Activated CD4-positive, alpha-beta memory T cell treated with anti-CD3 and anti-CD28 coated beads, Interleukin-2, amount 10 ng/mL, durations not matched to agents 7 days and 5 days (primary cell): Measurements from ENCODE around the gene LYRM1. TPM values are rescaled to one million over a fixed set of nuclear protein-coding genes. Genes with fewer than 3 reads are reported as not detected.
A peak's percentile ranks its signal among the peaks of the same experiment; 100 is the strongest.

Experiments
- CTCF ChIA-PET: fragments of 350-600 bp; sonication (Branson Sonifier 250); formaldehyde crosslinking; loops from one replicate; lab custom pipeline; 2021; ENCODE audit warnings: antibody characterized with exemption, inconsistent platforms; lab: Charles Lee
- POLR2A ChIA-PET: fragments of 350-600 bp; sonication (Branson Sonifier 250); formaldehyde crosslinking; loops from one replicate; lab custom pipeline; 2021; ENCODE audit warnings: antibody characterized with exemption; lab: Charles Lee
- DNase-seq: peaks from one replicate; pipeline ENCODE4 v3.0.0-alpha.2; 2020
- H3K27ac Mint-ChIP-seq: one replicate; pipeline ENCODE4 v1.8.0; 2021; ENCODE audit warnings: mild to moderate bottlenecking, mixed read lengths
- H3K27me3 Mint-ChIP-seq: one replicate; pipeline ENCODE4 v1.8.0; 2021; ENCODE audit warnings: mixed read lengths
- H3K36me3 Mint-ChIP-seq: one replicate; pipeline ENCODE4 v1.8.0; 2021; ENCODE audit warnings: low read depth, mixed read lengths
- H3K4me1 Mint-ChIP-seq: one replicate; pipeline ENCODE4 v1.8.0; 2021; ENCODE audit warnings: mixed read lengths
- H3K4me3 Mint-ChIP-seq: one replicate; pipeline ENCODE4 v1.8.0; 2021; ENCODE audit warnings: mild to moderate bottlenecking, mixed read lengths
- H3K9me3 Mint-ChIP-seq: one replicate; pipeline ENCODE4 v1.8.0; 2021; ENCODE audit warnings: mixed read lengths
- total RNA-seq, 2 experiments: library from RNA; stranded (reverse); gene quantifications; one replicate each; pipeline ENCODE4 v1.2.3, GENCODE V29; 2021

Gene LYRM1
- total RNA-seq, 2 experiments from 2014 or later: 45.2 to 47.0 TPM

DNA sequence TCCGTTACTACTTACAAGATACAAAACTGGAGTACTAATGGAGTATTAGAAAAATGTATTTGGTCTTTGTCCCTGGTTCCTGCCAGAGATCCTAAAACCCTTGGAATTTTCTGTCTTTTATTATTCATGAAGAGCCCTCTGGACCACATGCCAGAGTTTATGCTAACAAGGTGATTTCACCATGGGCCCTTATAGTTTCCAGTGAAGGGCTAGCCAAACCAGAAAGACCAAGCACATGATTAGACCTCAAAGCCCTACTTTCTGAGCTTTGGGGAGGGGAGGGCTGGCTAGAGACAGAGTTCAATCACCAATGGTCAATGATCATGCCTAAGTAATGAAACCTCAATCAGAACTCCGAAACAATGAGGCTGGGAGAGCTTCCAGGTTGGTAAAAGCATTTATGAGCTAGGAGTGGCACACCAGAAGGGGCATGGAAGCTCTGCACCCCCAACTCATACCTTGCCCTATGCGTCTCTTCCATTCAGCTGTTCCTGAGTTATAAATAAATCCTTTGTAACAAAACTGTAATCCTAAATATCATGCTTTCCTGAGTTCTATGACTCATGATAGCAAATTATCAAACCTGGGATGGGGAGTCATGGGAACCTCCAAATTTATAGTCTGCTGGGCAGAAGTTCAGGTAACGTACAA lies 10.8 kb upstream of the LYRM1 start:
- Mint-ChIP-seq H3K4me1 (peaks cover 39% of the 10 kb centered on the region), H3K27ac (no peak overlapping the region), H3K27me3 (no peaks in the 10 kb centered on the region), H3K4me3 (no peak overlapping the region), H3K9me3 (no peaks in the 10 kb centered on the region), H3K36me3 (peaks cover 59% of the 10 kb centered on the region)
- no peak for DNase-seq
- ChIA-PET CTCF (interaction anchor here (0.8 kb wide), 3 partner anchors 8 to 39 kb away, joined by 3 read pairs; no protein-coding TSS in a partner anchor), POLR2A (interaction anchor here (1.7 kb wide), 1 partner anchor 10 kb away, joined by 8 read pairs; the partner anchor contains the start of genes DCUN1D3 and LYRM1)

DNA sequence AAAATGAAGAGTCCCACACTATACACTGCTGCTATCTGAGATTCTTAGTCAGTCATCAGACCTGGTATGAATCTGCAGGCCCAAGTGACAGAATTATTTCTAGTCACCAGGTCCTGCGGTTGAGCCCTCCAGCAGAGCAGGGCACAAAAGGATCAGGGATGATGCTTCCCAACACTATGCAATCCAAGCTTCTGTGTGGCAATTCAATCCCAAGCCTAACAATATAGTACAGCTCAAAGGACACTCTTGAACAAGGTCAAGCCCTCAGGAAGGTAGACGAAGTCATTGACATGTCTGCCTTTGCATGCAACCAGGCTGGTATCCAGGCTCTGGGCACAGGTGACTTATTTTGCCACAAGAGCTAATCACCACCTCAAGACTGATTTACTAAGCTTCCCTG lies 6.2 kb upstream of the LYRM1 start:
- H3K4me3 Mint-ChIP-seq: no peak overlapping the region
- no peaks in the 10 kb centered on the region for H3K9me3 Mint-ChIP-seq
- H3K4me1 Mint-ChIP-seq: peaks cover 49% of the 10 kb centered on the region
- CTCF ChIA-PET: no interaction called here
- peaks cover 61% of the 10 kb centered on the region for H3K36me3 Mint-ChIP-seq
- POLR2A ChIA-PET: no interaction called here
- H3K27ac Mint-ChIP-seq: no peak overlapping the region
- no peak for DNase-seq
- H3K27me3 Mint-ChIP-seq: no peaks in the 10 kb centered on the region

DNA sequence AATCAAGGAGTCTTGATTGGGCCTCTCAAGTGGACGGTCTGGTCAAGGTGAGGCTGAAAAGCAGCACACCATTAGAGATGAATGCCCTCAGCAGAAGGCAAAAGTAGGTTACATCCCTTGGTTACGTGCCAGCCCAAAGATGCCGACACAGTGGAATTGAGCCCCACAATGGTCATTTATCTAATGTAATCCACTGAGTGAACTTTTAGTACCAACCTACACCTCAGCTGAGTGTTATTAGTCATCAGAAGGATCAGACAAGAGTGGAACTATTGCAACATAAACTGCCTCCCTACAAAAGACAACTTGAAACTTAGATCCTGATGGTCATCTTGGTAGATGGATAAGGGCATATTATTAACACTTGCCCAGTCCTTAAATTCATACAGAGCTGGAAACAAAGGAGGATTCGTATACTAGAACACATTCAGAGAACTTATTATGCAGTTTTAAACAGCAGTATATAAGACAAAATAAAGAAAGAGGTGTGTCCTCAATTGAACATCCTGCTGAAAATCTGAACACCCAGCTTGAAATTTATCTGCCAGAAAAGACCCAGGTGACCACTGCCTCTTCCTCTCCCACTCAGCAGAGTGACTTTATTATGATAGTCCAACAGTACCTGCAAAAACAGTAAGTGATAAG lies 3.2 kb upstream of the LYRM1 start:
- POLR2A ChIA-PET: interaction anchor here (0.9 to 7.5 kb wide), 6 partner anchors 14 to 47 kb away, joined by 3 to 113 read pairs (median 17); no protein-coding TSS in a partner anchor
- no peak for DNase-seq
- peak overlapping the region; percentile 83 for H3K4me3 Mint-ChIP-seq
- H3K27me3 Mint-ChIP-seq: no peaks in the 10 kb centered on the region
- peak overlapping the region; percentile 40 for H3K27ac Mint-ChIP-seq
- CTCF ChIA-PET: interaction anchor here (0.6 to 1.6 kb wide), 4 partner anchors 8 to 47 kb away, joined by 3 to 8 read pairs (median 6); no protein-coding TSS in a partner anchor
- H3K9me3 Mint-ChIP-seq: no peaks in the 10 kb centered on the region
- peaks cover 64% of the 10 kb centered on the region for H3K36me3 Mint-ChIP-seq
- peaks cover 57% of the 10 kb centered on the region for H3K4me1 Mint-ChIP-seq

DNA sequence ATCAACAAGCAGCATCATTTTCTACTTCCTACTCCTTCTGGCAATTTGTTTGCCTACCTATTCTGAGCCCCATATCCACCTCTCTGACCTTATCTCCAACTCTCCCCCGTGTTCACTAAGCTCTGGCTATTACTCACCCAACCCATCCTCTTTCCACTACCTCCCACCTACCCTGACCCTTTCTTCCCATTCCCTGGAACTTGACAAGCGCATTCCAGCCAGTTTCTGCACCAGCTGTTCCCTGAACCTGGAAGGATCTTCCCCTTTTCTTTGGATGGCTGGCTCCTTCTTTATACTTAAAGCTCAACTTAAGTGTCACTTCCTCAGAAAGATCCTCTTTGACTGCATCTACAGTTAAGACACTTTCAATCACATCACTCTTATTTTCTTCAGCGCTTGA lies 2.6 kb upstream of the LYRM1 start:
- Mint-ChIP-seq H3K4me1 (peaks cover 63% of the 10 kb centered on the region), H3K27me3 (no peaks in the 10 kb centered on the region)
- POLR2A ChIA-PET: interaction anchor here (0.9 to 7.5 kb wide), 7 partner anchors 13 to 91 kb away, joined by 3 to 113 read pairs (median 13); partner anchors contain the start of genes ERI2 and REXO5

DNA sequence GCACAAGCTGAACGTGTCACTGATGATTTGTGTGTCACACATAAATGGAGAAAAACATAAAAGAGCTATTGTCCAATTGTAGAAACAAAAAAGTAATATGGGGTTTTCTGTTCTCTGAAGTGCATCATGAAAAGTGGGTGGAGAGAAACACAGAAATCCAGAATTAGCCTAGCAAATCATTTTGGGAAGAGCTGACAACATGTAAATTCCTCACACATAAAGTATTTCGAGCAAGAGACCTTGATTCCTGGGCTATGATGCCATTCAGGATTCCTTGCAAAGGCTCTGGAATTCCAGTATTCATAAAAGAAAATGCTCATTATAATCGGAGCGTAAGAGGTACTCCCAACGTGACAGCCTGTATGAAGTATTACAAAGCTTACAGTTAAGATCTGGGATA lies 1.5 kb upstream of the LYRM1 start:
- H3K36me3 Mint-ChIP-seq: peaks cover 69% of the 10 kb centered on the region

More for the DNA sequence above, 2.6 kb upstream of the LYRM1 start:
- Mint-ChIP-seq H3K36me3 (peaks cover 64% of the 10 kb centered on the region), H3K4me3 (peak overlapping the region; percentile 83), H3K9me3 (no peaks in the 10 kb centered on the region), H3K27ac (peak overlapping the region; percentile 48)
- CTCF ChIA-PET: interaction anchor here (0.6 to 1.6 kb wide), 4 partner anchors 9 to 47 kb away, joined by 3 to 8 read pairs (median 6); no protein-coding TSS in a partner anchor
- DNase-seq: no peak

DNA sequence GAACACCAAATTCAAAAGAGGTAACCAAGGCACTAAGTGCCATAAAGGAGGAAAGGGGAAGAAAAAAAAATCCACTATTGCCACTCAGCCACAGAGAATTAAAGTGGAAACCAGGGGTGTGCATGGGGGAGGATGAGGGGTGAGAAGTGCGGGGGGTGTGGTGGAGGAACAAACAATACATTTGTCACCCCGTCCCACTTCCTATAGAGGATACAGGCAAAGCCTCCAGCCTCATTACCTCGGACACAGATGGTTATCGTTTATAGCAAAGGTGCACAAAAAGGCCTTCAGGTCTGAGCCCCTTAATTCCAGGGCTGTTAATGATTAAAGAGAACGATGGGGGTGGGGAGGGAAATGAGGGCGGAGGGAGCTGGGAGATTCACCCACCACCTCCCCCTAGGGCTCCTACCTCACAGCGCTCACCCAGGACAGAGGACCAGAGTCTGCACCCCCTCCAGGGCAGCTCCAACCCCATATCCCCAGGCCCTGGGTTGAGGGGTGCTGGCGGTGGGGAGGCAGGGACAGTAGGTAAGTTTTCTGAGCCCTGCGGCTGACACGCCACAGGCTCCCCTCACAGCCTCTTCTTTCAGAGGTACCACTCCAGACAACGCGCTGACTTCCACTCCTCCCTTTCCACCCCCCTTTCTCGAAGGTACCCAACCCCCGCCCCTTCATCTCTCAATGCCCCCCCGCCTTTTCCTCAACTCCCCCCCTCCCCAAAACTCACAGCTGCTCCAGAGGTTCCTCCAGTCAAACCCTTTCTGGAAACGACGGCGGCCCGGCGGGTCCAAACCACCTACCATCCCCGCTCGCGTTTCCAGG lies 883 bp upstream of the LYRM1 start:
- ChIA-PET CTCF (interaction anchor here (0.8 to 2.7 kb wide), 14 partner anchors 10 to 159 kb away, joined by 3 to 22 read pairs (median 3); partner anchors contain the start of genes ERI2, REXO5 and THUMPD1), POLR2A (interaction anchor here (0.8 to 7.5 kb wide), 16 partner anchors 10 to 1292 kb away, joined by 3 to 113 read pairs (median 8); partner anchors contain the start of genes ERI2 and REXO5)
- H3K4me3 Mint-ChIP-seq: peak overlapping the region; percentile 83
- DNase-seq: peak; percentile 34
- peaks cover 74% of the 10 kb centered on the region for H3K4me1 Mint-ChIP-seq
- H3K27me3 Mint-ChIP-seq: no peaks in the 10 kb centered on the region
- peak overlapping the region; percentile 93 for H3K27ac Mint-ChIP-seq
- peaks cover 74% of the 10 kb centered on the region for H3K36me3 Mint-ChIP-seq
- H3K9me3 Mint-ChIP-seq: peaks cover 3% of the 10 kb centered on the region

More for the DNA sequence above, 1.5 kb upstream of the LYRM1 start:
- ChIA-PET CTCF (interaction anchor here (0.8 to 2.7 kb wide), 7 partner anchors 12 to 158 kb away, joined by 3 to 22 read pairs (median 3); partner anchors contain the start of genes ERI2 and REXO5), POLR2A (interaction anchor here (1.7 to 7.5 kb wide), 9 partner anchors 9 to 93 kb away, joined by 8 to 113 read pairs (median 13); partner anchors contain the start of genes ERI2 and REXO5)
- no peak for DNase-seq
- Mint-ChIP-seq H3K27me3 (no peaks in the 10 kb centered on the region), H3K4me1 (peaks cover 69% of the 10 kb centered on the region), H3K4me3 (peak overlapping the region; percentile 83), H3K9me3 (no peaks in the 10 kb centered on the region), H3K27ac (peak overlapping the region; percentile 93)

DNA sequence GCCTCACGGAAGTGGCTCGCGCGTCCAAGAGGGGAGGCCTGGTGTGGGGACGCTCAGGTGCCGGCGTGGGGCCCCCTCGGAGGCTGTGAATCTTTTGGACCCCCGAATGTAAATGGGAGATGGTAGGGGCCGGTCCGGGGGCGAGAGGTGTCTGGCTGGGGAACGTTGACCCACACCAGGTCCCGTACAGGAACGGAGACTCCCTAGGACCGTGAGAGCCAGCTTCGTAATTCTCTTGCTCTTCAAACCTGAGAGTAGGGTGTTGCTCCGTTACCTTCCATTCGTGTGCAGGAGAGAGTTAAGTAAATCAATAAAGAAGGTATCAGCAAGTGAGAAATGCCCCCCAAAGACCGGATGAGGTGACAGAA lies 481 bp downstream of the LYRM1 start:
- POLR2A ChIA-PET: interaction anchor here (0.9 to 7.5 kb wide), 12 partner anchors 10 to 1107 kb away, joined by 3 to 113 read pairs (median 10); partner anchors contain the start of genes ERI2, MOSMO and REXO5
- Mint-ChIP-seq H3K9me3 (peaks cover 3% of the 10 kb centered on the region), H3K4me1 (peaks cover 80% of the 10 kb centered on the region), H3K36me3 (peaks cover 76% of the 10 kb centered on the region), H3K4me3 (peak overlapping the region; percentile 83), H3K27ac (peak overlapping the region; percentile 93), H3K27me3 (no peaks in the 10 kb centered on the region)
- DNase-seq: peak; percentile 21
- CTCF ChIA-PET: interaction anchor here (0.8 to 2.7 kb wide), 6 partner anchors 8 to 52 kb away, joined by 3 to 22 read pairs (median 5); no protein-coding TSS in a partner anchor

DNA sequence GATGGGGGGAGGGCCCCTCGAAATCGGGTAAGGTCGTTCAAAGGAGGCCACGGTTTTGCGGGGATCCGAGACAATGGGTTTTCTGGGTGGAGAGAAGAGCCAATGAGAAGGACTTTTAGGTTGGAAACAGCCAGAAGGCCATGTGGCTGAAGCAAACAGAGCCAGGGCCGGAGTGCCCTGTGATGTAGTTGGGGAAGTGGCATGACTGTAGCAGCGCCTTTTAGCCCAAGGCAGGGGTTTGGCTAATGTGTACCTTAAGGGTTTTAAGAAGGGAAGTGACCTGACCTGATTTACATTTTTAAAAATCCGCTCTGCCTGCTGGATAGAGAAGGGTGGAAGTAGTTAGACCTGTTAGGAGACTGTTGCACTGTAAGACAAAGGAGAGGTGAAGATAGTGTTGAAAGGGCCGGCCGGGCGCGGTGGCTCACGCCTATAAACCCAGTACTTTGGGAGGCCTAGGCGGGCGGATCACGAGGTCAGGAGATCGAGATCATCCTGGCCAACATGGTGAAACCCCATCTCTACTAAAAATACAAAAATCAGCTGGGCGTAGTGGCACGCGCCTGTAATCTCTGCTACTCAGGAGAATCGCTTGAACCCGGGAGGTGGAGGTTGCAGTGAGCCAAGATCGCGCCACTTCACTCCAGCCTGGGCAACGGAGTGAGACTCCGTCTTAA lies 1.0 kb downstream of the LYRM1 start:
- H3K36me3 Mint-ChIP-seq: peaks cover 80% of the 10 kb centered on the region
- peaks cover 82% of the 10 kb centered on the region for H3K4me1 Mint-ChIP-seq
- CTCF ChIA-PET: interaction anchor here (1.0 to 2.7 kb wide), 4 partner anchors 27 to 53 kb away, joined by 3 to 7 read pairs (median 3); no protein-coding TSS in a partner anchor

DNA sequence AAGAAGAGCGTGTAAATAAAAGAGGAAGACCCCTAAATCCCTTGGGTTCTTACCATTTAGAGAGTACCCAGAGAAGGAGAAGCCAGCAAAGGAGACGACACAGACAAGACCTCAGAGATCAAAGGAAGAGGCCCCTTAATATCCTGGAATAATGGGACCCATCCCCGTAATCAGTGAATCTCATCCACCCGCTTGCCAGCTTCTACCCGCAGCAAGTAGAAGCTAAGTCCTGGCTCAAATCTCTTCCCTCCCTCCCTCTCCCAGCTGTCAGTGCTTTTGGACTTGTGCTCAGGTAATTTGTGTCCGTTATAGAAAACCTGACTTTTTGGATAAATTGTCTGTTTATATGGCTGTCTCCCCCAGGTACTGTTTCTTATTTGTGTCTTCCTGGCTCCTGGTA lies 1.9 kb downstream of the LYRM1 start:
- H3K36me3 Mint-ChIP-seq: peaks cover 80% of the 10 kb centered on the region
- CTCF ChIA-PET: interaction anchor here (1.0 to 1.5 kb wide), 2 partner anchors 28 kb away, joined by 3 to 5 read pairs; no protein-coding TSS in a partner anchor
- peak overlapping the region; percentile 83 for H3K4me3 Mint-ChIP-seq
- H3K27me3 Mint-ChIP-seq: no peaks in the 10 kb centered on the region
- peaks cover 3% of the 10 kb centered on the region for H3K9me3 Mint-ChIP-seq
- peak overlapping the region; percentile 93 for H3K27ac Mint-ChIP-seq
- POLR2A ChIA-PET: interaction anchor here (1.0 to 7.5 kb wide), 6 partner anchors 9 to 96 kb away, joined by 5 to 113 read pairs (median 16); partner anchors contain the start of genes ERI2 and REXO5
- peaks cover 79% of the 10 kb centered on the region for H3K4me1 Mint-ChIP-seq
- no peak for DNase-seq

More for the DNA sequence above, 1.0 kb downstream of the LYRM1 start:
- Mint-ChIP-seq H3K27ac (peak overlapping the region; percentile 93), H3K4me3 (peak overlapping the region; percentile 83), H3K27me3 (no peaks in the 10 kb centered on the region), H3K9me3 (peaks cover 3% of the 10 kb centered on the region)
- DNase-seq: peak; percentile 36
- POLR2A ChIA-PET: interaction anchor here (1.1 to 7.5 kb wide), 10 partner anchors 10 to 95 kb away, joined by 3 to 113 read pairs (median 12); partner anchors contain the start of genes ERI2 and REXO5

DNA sequence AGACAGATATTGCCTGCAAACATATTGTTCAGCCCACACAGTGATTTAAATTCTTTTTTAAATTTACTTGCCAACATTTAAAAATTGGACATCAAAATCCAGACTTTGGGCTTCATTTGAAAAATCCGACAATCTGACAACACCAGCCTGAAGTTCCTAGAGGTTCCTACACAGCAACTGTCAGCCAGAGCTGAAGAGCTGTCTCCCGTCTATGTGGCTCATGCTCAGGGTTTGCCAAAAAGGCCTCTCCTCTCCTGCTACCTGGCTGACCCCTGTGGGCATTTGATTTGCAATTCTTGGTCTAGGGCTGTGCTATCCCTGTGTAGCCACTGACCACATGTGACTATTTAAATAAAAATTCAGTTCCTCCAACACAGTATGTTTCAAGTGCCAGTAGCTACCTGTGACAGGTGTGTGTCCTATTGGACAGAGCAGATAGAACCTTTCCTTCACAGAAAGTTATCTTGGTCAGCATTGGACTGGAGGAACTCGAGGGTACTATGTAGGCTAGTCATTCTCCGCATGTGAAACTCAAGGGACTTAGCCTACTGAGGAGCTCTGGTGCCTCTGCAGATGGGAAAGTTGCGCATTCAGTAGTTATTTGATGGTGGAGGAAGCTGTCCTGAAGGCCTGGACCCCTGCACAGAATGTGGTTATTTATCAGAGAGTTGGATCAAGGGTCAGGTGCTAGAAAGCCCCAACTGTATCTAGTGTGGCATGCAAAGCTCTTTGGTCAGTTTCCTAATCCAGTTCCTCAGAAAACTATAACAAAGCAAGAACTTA lies 2.7 kb downstream of the LYRM1 start:
- H3K27me3 Mint-ChIP-seq: no peaks in the 10 kb centered on the region

More for the DNA sequence above, 2.7 kb downstream of the LYRM1 start:
- peaks cover 79% of the 10 kb centered on the region for H3K36me3 Mint-ChIP-seq
- no peak for DNase-seq
- peaks cover 3% of the 10 kb centered on the region for H3K9me3 Mint-ChIP-seq
- peak overlapping the region; percentile 82 for H3K27ac Mint-ChIP-seq
- ChIA-PET POLR2A (interaction anchor here (0.7 to 7.5 kb wide), 10 partner anchors 8 to 97 kb away, joined by 3 to 113 read pairs (median 8); partner anchors contain the start of genes ERI2 and REXO5), CTCF (interaction anchor here (0.6 to 1.5 kb wide), 2 partner anchors 29 to 55 kb away, joined by 3 to 5 read pairs; no protein-coding TSS in a partner anchor)
- H3K4me1 Mint-ChIP-seq: peaks cover 78% of the 10 kb centered on the region
- peak overlapping the region; percentile 83 for H3K4me3 Mint-ChIP-seq
